HG03575 (cell line): ENCODE measurements around the gene CDC37.
"Not testable (repeated sequence)": the region's sequence is repeated elsewhere in the genome, so short reads cannot be mapped to it uniquely, and the experiment has no call there.

Experiments
- ATAC-seq: cut with Tn5 transposase; IDR thresholded peaks from one replicate; pipeline ENCODE4 v1.9.1; 2021; ENCODE audit not compliant: unreplicated experiment, insufficient number of reproducible peaks, low FRiP score; ENCODE audit errors: extremely low read depth

CDC37 gene

DNA sequence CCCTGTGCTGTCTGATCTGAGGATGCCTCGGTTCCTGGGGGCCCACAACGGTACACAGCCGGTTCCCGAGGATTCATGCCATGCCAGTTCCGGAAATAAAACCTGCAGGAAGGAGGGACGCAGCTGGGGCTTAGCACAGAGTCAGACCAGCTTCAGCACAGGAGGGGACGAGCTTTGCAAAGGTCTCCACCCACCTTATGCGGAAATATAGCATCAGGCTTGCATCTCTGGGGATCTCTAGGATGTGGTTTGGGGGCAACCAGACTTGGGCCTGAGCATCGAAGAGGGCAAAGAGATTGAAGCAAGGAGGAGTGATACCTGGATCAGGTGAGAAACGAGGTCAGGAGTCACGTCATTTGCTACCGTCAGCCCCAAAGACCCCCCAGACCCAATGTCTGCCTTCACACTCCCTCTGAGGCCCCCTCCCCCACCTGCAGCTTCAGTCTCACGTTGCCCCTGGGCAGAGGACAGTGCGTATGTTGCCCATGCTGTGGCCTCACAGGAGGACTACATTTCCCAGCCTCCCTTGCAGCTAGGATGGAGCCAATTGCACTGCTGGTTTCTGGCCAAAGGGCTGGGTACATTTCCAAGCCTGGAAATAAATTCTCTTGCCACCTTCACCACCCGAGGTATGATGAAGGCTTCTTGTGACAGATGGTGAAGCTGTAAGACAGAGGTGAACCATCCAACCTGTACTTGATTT, 35.1 kb downstream of the CDC37 start:
- no peak for ATAC-seq

DNA sequence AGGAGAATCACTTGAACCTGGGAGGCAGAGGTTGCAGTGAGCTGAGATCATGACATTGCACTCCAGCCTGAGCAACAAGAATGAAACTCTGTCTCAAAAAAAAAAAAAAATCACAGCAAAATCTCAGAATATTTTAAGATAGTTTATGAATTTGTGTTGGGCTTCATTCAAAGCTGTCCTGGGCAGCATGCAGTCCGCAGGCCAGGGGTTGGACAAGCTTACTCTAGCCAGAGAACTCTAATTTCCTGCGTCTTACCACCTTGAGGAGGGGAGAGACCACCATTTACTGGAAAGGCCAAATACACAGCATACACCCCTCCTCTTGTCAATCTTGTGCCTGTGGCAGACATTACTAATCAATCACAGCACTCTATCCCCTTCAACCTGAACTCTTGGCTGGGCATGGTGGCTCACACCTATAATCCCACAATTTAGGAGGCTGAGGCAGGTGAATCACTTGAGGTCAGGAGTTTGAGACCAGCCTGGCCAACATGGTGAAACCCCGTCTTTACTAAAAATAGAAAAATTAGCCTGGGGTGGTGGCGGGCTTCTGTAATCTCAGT, 36.3 kb downstream of the CDC37 start:
- not testable (repeated sequence) for ATAC-seq

DNA sequence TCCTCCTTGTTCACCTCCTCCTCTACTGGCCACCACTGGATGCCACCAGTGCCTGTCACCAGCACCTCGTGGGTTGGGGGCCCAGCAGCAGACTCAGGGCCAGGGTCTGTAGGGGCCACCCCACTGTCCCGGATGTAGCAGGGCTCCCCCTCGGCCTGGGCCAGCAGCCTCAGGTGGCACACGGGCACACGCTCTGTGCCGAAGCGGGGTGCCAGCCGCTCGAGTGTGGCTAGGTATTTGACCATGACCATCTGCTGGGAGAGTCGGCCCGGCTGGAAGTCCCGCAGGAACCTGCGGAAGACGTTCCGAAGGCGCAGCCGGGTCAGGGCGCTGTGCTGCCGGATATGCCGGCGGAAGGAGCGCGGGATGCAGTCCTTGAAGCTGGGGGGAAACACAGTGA, 37.8 kb downstream of the CDC37 start:
- ATAC-seq, result no peak

DNA sequence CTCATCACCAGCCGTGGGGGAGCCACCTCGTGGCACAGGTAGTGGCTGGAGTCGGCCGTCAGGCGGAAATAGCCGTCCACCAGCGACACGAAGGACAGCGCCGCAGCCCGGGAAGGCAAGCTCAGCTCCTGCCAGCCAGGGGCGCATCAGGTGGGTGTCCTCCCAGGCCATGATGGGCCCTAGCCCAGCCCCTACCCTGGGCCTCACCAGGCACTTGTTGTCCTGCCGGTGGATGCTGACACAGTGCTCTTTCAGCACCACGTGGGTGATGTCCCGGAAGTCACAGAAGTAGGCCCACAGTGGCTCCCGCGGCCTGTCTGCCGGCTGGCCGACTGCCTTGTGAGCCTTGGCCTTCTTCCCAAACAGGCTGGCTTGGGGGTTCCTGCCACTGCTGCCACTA, 38.7 kb downstream of the CDC37 start:
- no peak for ATAC-seq

DNA sequence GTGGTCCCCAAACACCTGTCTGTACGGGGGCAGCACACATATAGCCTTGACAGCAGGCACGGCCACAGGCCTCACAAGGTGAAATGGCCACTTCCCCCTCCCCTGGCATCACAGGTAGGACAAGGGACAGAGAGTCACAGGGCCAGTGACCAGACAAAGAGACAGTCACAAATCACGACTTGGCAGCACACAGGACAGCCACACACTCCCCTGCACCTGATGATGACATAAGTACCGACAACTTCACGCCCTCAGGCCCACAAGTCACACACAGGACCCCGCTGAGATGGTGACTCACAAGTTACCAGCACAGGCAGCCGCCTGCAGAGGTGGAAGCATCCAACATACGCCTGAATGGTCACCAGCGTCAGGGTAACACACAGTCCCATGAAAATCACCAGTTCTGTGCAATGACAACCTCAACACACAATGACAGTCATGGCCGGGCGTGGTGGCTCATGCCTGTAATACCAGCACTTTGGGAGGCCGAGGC, 39.5 kb downstream of the CDC37 start:
- no peak for ATAC-seq

DNA sequence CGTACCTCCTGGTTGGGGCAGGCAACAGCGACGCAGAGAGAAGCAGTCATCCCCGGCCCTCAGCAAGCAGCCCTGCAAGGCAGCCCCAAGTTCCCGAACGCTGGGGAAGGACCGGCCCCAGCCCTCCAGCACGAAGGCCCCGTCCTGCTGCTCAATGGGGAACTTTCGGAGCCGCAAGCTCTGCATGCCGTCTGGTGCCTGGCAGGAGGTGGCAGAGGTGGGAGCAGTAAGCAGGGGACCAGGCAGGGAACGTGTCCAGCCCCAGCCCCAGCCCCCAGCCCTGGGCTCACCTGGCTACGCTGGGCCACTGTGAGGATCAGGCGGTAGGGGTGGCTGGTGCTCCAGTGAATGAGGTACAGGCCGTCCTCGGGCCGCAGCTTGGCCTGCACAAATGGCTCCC, 41.1 kb downstream of the CDC37 start:
- no peak for ATAC-seq

DNA sequence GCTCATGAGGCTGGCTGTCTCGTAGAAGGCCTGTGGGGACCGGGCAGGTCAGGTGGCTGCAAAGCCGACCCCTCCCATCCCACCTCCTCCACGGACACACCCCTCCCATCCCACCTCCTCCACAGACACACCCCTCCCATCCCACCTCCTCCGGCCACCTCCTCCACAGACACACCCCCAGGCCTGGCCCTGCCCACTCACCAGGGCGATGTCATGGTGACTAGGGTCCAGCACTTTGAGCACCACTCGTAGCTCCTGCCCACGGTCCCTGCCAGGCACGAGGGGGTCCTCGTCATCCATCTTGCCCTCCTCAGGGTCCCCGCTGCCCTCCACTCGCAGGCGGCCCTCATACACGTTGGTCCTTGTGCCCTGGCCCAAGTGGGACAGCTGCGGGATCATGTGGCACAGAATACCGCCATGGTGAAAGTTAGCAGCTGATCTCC, 41.8 kb downstream of the CDC37 start:
- ATAC-seq, result no peak

DNA sequence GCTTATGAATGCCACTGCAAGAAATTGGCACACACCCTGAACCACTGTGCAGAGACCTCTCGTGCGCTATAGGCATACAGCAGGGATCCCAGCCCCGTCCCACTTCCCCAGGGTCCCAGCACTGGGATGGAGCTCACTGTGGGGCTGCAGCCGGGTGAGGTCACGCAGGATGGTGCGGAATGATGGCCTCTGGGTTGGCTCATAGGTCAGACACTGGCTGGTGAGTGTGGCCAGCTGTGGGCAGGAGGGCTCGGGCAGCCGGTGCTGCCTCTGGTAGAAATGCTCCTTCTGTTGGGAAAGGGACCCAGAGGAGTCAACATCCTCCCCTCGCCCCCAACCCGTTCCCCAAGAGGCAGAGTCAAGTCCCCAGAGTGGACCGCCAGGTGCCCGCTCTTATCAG, 46.9 kb downstream of the CDC37 start:
- ATAC-seq, result no peak

DNA sequence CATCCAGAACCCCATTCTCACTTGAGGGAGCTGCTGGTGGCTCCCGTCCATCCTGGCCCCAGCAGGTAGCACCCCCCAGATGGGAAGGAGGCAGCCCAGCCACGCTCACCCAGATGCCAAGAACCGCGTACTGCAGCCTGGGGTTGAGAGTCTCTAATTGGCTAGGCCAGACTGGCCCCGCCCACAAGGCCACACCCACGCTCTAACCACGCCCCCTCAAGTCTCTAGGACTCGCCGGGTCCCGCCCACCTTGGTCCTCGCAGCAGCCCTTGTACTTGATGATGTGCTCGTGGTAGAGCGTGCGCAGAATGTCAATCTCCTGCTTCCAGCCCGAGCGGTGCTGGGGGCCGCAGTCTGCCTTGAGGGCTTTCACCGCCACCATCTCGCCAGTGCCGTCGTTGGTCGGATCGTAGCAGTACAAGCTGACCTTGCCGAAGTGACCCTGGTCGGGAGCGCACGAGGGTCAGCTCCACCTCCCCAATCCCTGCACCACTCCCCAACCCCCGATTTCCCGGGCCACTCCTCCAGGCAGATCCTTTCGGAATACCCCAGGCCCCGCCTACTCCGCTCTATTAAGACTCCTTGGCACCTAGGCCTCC, 49.5 kb downstream of the CDC37 start:
- no peak for ATAC-seq

DNA sequence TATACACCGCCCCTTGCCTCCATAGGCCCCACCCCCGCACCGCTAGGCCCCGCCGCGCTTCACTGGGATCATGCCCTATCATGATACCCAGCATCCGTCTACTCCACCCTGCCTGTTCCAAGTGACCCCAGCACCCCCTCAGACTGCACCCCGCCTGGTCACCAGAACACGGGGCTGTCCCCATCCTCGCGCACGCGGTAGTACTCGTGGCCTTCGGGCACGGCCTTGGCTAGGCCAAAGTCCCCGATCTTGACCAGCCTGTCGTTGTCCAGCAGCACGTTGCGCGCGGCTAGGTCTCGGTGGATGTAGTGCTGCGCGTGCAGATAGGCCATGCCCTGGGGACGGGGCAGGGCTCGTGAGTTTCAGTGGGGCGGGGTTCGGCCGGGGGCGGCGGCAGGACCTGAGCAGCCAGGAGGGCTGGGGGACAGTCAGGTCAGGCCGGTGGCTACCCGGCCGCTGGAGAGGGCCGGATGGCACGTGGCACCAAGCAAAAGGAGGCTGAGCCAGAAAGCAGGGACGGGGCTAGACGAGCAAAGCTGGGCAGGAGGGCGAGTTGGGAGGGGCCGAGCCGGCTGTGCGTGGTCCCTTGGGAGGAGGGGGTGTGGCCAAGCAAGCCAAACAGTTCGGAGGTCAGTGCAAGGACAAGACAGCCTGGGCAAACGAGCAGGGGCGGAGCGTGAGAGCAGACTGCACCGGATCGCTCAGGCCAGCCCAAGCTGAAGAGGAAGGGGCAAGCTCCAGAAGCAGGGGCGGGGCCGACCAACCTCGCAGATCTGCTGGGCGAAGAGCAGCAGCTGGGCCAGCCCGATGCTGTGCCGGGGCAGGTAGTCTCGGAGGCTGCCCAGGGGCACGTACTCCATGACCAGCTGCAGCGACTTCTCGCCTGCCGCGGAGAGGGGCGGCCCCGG, 50.3 kb downstream of the CDC37 start:
- ATAC-seq, result no peak

DNA sequence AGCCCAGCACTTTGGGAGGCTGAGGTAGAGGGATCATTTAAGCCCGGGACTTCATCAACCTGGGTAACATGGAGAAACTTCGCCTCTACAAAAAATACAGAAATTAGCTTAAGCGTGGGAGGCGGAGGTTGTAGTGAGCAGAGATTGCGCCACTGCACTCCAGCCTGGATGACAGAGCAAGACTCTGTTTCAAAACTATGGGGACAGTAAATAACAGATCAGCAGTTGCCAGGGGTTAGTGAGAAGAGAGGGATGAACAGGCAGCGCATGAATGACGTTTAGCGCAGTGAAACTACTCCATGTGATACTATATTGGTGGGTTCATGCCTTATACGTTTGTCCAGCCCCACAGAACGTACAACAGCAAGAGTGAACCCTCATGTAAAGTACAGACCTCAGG, 56.8 kb downstream of the CDC37 start:
- no peak for ATAC-seq

DNA sequence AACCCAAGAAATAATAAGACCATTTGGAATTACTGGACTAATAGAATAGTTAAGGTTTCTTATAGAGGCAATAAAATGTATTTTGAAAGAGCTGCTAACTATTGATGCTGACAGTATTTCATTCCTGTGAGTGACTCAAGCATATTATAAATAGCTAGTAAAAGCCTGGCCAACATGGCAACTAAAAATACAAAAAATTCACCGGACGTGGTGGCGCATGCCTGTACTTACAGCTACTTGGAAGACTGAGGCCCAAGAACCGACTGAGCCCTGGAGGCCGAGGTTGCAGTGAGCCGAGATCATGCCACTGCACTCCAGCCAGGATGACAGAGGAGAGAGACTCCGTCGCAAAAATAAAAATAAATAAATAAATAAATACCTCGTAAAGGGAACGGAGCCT, 58.6 kb downstream of the CDC37 start:
- ATAC-seq, result no peak

DNA sequence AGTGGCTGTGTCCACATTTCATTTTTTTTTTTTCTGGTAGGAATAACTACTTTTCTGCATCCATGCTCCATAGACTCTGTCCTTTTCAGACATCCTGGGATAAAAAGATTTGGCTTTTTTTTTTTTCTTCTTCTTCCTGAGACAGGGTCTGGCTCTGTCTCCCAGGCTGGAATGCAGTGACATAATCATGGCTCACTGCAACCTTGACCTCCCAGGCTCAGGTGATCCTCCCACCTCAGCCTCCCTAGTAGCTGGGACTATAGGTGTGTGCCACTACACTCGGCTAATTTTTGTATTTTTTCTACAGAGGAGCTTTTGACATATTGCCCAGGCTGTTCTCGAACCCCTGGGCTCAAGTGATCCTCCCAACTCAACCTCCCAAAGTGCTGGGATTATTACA, 59.8 kb downstream of the CDC37 start:
- ATAC-seq, result no peak
